CD4-positive, alpha-beta T cell treated with Interleukin-12 subunit alpha and Interleukin-12 subunit beta, for 1 hour (primary cell): Measurements from ENCODE around the gene ANKRD33B.
"Not testable (repeated sequence)": the region's sequence is repeated elsewhere in the genome, so short reads cannot be mapped to it uniquely, and the experiment has no call there.

Experiments
- DNase-seq: peaks from one replicate; pipeline ENCODE4 v3.0.0-alpha.2; 2020

Gene ANKRD33B

GRCh38 chr5:10562201-10563109, 1.4 kb upstream of the ANKRD33B start:
- DNase-seq, result no peak

DNA sequence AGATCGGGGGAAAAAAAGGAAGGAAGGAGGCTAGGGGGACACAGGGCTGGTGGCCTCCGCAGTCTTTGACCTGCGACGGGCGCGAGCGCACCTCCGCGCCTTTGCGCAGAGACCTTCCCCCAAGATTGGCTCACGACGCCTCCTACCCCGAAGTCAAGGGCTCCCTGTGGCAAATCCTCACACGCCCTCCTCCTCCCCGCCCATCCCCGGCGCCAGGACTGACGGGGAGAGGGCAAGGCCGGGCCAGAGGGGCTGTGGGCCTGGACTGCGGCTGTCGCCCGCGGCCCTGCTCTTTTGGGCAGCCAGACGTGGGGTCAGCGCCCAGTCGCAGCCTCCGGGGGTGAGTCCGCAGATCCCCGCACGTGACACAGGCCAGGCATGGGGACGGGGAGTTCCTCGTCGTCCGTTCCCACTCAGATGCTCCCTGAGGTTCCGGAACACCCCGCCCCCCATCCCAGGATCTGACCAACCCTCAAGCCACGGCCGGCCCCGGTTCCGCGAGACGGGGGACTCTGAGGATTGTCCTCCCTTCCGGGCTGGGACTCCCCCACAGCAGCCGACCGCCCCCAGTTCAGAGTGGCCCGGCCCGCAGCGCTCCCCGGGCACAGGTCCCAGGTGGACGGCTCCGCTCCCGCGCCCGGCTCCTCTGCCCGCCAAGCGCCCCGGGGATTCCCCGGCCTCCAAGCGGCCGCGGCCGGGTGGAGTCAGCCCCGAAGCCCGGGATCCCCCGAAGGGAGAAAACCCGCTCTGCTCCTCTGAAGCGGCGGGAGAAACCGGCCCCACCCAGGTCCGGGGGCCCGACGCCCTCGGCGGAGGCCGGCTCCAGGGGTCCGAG, 543 bp upstream of the ANKRD33B start:
- DNase-seq, result peak; percentile 62

- no peak for DNase-seq
Measured at GRCh38 chr5:10564838-10565784, 1.2 kb downstream of the ANKRD33B start.

GRCh38 chr5:10565785-10566542, 2.1 kb downstream of the ANKRD33B start:
- DNase-seq, result no peak

- no peak for DNase-seq
Measured at GRCh38 chr5:10566543-10567068, 2.7 kb downstream of the ANKRD33B start.

- no peak for DNase-seq
Measured at GRCh38 chr5:10567121-10567591, 3.3 kb downstream of the ANKRD33B start.

GRCh38 chr5:10567781-10568321, 4.0 kb downstream of the ANKRD33B start:
- DNase-seq, result no peak

DNA sequence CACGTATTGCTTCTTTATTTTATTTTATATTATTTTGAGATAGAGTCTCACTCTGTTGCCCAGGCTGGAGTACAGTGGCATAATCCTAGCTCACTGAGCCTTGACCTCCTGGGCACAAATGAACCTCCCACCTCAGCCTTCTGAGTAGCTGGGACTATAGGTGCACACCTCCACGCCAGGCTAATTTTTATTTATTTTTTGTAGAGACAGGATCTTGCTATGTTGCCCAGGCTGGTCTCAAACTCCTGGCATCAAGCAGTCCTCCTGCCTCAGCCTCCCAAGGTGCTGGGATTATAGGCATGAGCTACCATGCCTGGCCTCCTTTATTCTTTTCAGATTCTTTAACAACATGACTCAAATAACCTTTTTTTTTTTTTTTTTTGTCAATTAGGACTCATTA, 6.7 kb downstream of the ANKRD33B start:
- not testable (repeated sequence) for DNase-seq

DNA sequence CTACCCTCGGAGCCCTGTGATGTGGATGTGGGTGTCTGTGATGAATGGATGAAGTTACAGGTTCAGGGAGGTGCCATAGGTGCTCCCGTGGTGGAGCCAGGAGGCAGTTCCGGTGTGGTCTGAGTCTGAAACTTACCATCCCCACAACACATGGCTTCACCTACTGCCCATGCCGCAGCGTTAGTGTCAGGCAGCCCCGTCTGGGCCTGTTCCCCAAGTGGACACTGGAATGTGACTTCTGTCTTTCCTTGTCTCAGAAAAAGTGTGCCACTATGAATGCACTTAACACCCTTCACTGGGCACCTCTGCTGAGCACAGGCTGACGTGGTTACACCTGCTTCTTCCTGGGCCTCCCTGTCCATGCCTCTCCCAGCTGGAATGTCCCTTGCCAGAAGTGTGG, 8.6 kb downstream of the ANKRD33B start:
- no peak for DNase-seq

- DNase-seq, result no peak
Measured at GRCh38 chr5:10573487-10574145, 9.7 kb downstream of the ANKRD33B start.

DNA sequence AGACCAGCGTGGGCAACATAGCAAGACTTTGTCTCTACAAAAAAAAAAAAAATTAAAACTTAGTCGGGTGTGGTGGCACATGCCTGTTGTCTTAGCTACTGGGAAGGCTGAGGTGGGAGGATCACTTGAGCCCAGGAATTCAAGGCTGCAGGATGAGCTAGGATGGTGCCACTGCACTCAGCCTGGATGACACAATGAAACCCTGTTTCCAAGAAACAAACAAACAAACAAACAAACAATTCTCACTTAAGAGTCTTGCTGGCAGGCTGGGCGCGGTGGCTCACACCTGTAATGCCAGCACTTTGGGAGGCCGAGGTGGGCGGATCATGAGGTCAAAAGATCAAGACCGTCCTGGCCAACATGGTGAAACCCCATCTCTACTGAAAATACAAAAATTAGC, 11.0 kb downstream of the ANKRD33B start:
- DNase-seq, result not testable (repeated sequence)

DNA sequence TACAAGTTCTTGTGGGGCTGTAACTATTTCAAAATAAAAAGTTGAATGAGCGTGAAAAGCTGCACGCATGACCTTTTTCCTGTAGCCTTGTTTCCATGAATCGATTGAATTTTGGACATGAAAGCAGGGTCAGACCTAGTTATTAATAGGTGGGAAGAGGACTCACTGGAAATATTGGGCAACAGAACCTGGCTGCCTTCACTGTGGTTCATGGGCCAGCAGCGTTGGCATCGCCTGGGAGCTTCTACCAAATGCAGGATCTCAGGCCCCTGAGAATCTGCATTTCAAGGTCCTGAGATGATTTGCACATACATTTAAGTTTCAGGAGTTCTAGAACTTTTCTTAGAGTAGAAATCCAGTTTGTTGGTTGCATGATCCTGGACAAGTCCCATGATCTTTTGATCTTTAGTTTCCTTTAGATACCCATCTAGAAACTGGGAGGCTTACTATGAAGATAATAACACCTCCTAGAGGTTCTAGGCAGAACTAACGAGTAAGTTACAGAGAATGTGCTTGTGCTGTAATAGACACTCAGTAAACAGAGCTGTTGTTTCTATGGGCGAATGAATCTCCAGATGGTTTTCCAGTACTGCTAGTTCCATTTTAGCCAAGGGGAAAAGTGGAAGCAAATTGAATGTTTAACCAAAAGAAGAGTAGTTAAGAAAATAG, 12.4 kb downstream of the ANKRD33B start:
- DNase-seq, result no peak

DNA sequence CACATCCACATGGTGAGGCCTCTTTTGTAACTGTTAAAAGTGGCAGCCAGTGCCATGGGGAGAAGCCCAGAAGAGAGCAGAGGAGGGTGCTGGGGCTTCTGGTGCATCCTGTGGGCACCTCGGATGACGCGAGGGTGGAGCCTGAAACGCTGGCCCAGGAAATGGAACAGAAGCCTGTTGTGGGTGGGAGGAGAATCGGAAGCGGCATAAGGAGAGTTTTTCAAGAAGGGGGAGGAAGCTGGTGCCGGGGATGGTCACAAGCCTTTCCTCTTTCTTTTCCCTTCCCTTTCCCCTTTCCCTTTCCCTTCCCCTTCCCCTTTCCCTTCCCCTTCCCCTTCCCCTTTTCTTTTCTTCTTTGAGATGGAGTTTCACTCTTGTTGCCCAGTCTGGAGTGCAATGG, 12.9 kb downstream of the ANKRD33B start:
- DNase-seq, result no peak

DNA sequence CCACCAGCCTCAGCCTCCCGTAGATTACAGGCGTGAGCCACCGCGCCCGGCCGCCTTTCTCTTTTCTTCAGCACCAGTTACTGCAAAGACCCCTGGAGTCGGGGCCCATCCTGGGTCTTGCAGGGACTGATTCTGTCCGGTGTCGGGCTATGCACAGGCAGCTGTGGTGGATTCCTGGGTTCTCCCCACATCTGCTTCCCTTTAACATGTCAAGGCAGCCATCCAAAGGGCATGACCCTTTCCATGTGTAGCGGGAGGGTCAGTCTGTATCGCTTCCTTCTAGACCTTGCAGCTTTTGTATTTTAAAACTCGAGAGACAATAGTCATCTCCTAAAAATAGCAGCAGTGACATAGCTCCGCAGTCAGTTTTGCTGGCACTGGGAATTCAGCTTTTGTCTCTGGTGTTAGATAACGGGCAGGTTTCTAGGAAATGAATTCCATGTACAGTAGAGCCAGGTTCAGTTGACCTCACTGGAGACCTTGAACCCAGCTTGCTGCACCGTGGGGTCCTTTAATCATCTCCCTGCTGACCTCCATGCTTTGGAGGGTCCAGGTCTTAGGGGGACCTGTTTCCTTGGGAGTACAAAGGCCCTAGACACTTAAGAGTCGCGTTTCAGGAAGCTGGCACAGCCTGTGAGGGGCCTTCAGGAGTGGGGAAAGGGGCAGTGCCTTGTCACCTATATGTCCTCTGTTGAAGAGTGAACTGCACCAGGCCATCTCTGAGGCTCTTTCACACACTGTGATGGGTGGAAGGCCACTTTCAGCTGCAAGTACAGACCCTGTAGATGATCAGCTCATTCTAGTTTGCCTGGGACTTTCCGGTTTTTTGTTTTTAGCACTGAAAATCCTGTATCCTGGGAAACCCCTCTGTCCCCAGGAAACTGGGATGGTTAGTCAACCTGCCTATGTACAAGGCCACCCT, 13.8 kb downstream of the ANKRD33B start:
- no peak for DNase-seq

DNA sequence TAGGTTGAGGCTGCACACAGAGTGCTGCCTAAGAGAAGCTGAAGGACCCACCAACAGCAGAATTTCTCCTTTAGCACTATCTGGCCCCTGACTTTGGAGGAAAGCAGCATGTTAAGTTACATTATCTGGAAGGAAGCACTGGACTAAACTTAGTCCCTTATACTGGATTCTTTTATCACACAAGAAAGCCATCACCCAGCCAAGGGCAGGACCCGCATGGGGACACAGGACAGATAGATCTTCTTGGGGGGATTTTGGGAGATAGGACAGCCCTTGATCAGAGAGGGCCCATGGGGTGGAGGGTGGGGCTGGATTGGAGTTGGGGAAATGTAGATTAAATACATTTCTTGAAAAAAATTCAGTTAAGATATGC, 14.4 kb downstream of the ANKRD33B start:
- DNase-seq, result no peak

- no peak for DNase-seq
Measured at GRCh38 chr5:10578869-10579268, 15.0 kb downstream of the ANKRD33B start.

DNA sequence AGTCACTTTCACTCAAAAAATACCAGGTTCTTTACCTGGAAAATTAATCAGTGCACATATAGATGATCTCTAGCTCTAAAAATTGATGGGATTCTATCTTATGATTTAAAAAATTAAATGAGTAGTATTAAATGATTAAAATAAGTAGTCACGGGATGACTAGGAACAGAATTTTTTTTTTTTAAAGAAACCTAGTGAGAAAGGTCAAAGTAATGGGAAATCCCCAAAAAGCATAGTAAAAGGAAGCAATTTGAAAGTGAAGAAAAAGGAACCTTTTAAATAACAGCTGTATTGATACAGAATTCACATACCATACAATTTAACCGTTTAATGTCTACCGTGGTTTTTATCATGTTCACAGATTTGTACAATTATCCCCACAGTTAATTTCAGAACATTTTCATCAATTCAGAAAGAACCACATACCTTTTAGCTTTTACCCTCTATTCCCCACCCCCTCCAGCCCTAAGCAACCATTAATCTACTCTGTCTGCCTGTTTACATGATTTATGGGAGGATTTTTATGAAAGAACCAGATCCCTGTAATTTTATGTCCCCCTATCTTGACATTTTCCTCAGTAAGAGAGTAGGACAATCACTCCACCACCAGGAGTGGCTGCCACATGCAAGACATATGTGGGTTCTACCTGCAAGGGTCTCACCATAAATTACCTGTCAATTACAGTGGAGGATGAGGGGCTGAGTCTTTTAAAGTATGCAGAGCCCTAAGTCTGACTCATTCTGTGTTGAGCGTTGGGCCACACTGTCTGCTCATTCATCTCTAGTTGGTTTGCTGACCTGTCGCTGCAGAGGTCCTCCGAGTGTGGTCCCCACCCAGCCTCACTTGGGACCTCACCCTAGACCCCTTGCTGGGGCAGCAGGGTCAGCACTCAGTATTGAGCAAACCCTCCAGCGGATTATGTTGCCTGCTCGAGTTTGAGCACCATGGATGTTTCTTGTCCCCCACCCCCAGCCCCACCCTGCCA, 16.0 kb downstream of the ANKRD33B start:
- no peak for DNase-seq
